Measurements from ENCODE around the gene SMIM12. TPM values are rescaled to one million over a fixed set of nuclear protein-coding genes. Genes with fewer than 3 reads are reported as not detected.

The SMIM12 gene
- total and polyA plus RNA-seq, 5 experiments from 2014 or later = 40.9 to 77.3 (median 59.1) TPM

GRCh38 chr1:34898330-34898761 is 38.8 kb upstream of the SMIM12 start:
- Mint-ChIP-seq H3K36me3 (no peaks in the 10 kb centered on the region), H3K9me3 (peaks cover 0 to 7% (median 1%) of the 10 kb centered on the region in 9 donors), H3K4me3 (no peak overlapping the region), H3K4me1 (peaks cover 0 to 6% (median 4%) of the 10 kb centered on the region in 4 donors), H3K27me3 (peaks cover 11 to 28% (median 20%) of the 10 kb centered on the region in 5 donors), H3K27ac (peak overlapping the region in 2 of 10 donors; percentile 7 to 62)
- POLR2A ChIA-PET = no interaction called here
- no peak for DNase-seq
- ATAC-seq = no peak

DNA sequence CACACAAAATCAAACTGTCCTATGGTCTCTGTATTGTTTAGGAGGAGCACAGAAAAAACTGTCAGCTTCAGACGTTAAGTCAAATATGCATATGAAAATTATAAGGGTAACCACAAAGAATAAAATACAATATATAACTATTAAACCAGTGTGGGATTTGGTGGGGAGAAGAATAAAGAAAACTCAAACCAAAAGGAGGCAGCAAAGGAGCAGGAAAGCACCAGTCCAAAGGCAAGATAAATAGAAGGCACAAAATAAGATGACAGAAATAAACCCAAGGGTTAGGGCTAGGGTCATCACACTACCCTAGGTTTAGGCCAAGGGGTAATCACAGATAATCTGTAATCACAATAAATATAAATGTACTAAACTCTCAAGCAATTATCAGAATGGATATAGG is 37.1 kb upstream of the SMIM12 start:
- Mint-ChIP-seq H3K27ac (no peak overlapping the region), H3K4me3 (no peak overlapping the region), H3K27me3 (peaks cover 7 to 15% (median 13%) of the 10 kb centered on the region in 5 donors), H3K36me3 (peaks cover 0 to 11% (median 4%) of the 10 kb centered on the region in 3 donors), H3K4me1 (peaks cover 0 to 6% (median 4%) of the 10 kb centered on the region in 4 donors), H3K9me3 (peaks cover 0 to 18% (median 14%) of the 10 kb centered on the region in 9 donors)
- ATAC-seq (no peak), DNase-seq (no peak)
- POLR2A ChIA-PET = interaction anchor here (0.8 kb wide), 1 partner anchor 757 kb away, joined by 4 read pairs; no protein-coding TSS in a partner anchor

DNA sequence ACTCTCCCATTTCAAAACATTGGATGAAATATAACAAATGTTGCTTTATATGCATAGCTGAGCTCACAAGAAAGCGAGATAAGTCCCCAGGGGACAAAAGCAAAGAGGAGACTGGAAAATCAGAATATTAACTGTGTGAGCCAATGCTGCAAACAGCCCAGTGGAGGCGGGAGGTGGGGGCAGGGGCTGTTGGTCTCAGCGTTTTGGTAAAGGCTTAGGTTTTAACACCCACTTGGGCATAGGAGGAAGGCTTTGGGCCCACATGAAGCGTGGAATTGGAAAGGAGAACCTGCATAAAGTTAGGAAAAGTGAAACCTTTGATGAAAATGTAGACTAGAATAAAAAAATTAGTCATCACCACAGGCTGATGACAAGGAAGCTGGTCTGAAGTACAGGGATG is 30.2 kb upstream of the SMIM12 start:
- POLR2A ChIA-PET = no interaction called here
- Mint-ChIP-seq H3K9me3 (peaks cover 0 to 26% (median 17%) of the 10 kb centered on the region in 9 donors), H3K4me1 (peaks cover 4 to 7% (median 4%) of the 10 kb centered on the region in 4 donors), H3K27ac (no peak overlapping the region), H3K4me3 (no peak overlapping the region), H3K27me3 (peaks cover 11 to 39% (median 27%) of the 10 kb centered on the region in 5 donors), H3K36me3 (peaks cover 0 to 14% (median 4%) of the 10 kb centered on the region in 3 donors)
- no peak for DNase-seq
- ATAC-seq = no peak

DNA sequence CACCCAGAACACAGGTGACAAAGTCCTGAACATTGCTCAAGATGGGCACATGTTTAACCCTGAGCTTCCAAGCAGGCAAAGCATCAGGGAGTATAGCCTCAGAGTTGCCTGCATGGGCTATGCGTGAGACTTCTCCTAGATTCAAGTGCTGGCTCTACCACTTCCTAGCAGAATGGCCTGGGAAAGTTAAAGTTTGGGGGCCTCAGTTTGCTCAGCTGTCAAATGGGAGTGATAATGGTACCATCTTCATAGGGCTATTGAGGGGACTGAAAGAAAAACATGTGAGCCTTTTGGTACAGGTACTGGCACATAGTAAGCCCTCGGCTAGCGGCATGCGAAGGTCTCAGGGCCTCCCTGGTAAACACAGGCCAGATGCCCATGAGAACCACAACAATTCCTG is 28.0 kb upstream of the SMIM12 start:
- peaks cover 0 to 19% (median 15%) of the 10 kb centered on the region in 9 donors for H3K9me3 Mint-ChIP-seq
- peak overlapping the region in 1 of 10 donors; percentile 2 for H3K4me3 Mint-ChIP-seq
- no peak for DNase-seq
- POLR2A ChIA-PET = no interaction called here
- peaks cover 2 to 13% (median 4%) of the 10 kb centered on the region in 3 donors for H3K36me3 Mint-ChIP-seq
- ATAC-seq = no peak
- H3K27me3 Mint-ChIP-seq = peaks cover 22 to 55% (median 44%) of the 10 kb centered on the region in 5 donors
- peaks cover 4 to 8% (median 5%) of the 10 kb centered on the region in 4 donors for H3K4me1 Mint-ChIP-seq
- H3K27ac Mint-ChIP-seq = no peak overlapping the region

DNA sequence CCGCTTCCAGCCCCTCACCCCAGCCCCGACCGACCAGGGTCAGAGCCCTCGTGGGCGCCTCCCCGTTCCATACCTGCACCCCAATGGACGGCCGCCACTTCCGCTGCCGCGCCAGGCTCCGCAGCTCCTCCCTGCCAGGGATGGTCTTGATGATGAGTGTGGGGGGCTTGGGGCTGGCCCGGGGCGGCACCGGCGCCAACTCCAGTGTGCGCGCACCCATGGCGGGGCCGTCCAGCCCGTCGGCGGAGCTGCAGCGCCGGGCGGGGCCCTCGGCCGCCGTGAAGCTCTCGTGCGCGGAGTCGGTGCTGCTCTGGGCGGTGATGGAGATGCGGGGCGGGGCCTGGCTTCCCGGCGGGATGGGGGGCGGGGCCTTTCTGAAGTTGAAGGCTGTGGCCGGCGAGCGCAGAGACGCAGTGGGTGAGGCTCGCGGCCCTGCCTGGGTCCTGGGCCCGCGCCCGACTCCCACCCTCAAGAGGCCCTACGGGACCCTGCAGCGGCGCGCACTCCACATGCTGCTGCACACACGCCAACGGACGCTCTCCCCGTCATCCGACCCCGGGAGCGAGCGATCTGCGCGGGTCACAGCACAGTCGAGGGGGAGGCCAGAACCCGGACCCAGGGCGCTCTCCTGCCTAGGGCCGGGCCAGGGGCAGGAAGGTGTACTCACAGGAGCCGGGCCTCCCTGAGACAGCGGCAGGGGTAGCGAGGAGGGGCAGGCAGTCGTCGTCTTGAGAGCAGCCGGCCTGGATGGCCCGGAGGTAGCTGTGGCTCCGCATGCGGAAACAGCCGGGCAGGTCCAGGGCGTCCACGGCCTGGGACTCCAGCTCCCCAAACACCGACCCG is 26.1 kb upstream of the SMIM12 start:
- POLR2A ChIA-PET = interaction anchor here (1.0 to 1.1 kb wide), 2 partner anchors 19 to 99 kb away, joined by 3 read pairs; no protein-coding TSS in a partner anchor
- no peak overlapping the region for H3K27ac Mint-ChIP-seq
- peak; percentile 75 to 86 for ATAC-seq
- H3K4me3 Mint-ChIP-seq = peak overlapping the region; percentile 55 to 85 (median 71)
- peaks cover 4 to 8% (median 5%) of the 10 kb centered on the region in 4 donors for H3K4me1 Mint-ChIP-seq
- peak in 2 of 10 donors; percentile 27 to 43 for DNase-seq
- peaks cover 0 to 2% (median 0%) of the 10 kb centered on the region in 3 donors for H3K36me3 Mint-ChIP-seq
- peaks cover 23 to 61% (median 46%) of the 10 kb centered on the region in 5 donors for H3K27me3 Mint-ChIP-seq
- H3K9me3 Mint-ChIP-seq = peaks cover 0 to 2% (median 0%) of the 10 kb centered on the region in 9 donors

- H3K4me1 Mint-ChIP-seq = peaks cover 4 to 8% (median 5%) of the 10 kb centered on the region in 4 donors
- no peak for ATAC-seq
- peaks cover 0 to 2% (median 0%) of the 10 kb centered on the region in 3 donors for H3K36me3 Mint-ChIP-seq
- H3K27ac Mint-ChIP-seq = peak overlapping the region in 1 of 10 donors; percentile 21
- H3K9me3 Mint-ChIP-seq = peaks cover 0 to 2% (median 0%) of the 10 kb centered on the region in 9 donors
- POLR2A ChIA-PET = interaction anchor here (1.0 kb wide), 1 partner anchor 19 kb away, joined by 3 read pairs; no protein-coding TSS in a partner anchor
- DNase-seq = no peak
- H3K4me3 Mint-ChIP-seq = peak overlapping the region; percentile 63 to 85 (median 74)
- peaks cover 23 to 60% (median 46%) of the 10 kb centered on the region in 5 donors for H3K27me3 Mint-ChIP-seq
Measured at GRCh38 chr1:34884961-34885360, 25.4 kb upstream of the SMIM12 start.

DNA sequence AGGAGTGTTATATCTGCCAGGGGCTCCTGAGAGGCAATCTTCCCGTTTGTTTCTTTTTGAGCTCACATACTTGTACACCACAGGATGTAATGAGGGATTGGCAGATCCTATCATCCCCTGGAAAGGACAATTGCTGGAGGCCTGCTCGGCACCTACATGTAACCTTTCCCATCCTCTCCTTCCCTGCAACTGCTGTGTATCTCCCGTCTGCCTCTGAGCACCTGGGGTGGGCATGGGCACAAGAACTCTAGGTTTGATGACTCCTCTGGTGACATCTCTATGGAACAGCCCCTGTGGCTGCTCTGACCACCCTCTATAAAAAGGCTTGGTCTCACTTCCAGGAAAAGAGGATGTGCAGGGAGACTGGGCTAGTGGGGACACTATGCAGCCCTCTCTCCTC is 25.0 kb upstream of the SMIM12 start:
- Mint-ChIP-seq H3K27me3 (peaks cover 23 to 56% (median 45%) of the 10 kb centered on the region in 5 donors), H3K4me3 (peak overlapping the region; percentile 63 to 85 (median 74)), H3K9me3 (peaks cover 0 to 2% (median 0%) of the 10 kb centered on the region in 9 donors), H3K27ac (no peak overlapping the region), H3K36me3 (peaks cover 0 to 2% (median 0%) of the 10 kb centered on the region in 3 donors), H3K4me1 (peaks cover 4 to 8% (median 5%) of the 10 kb centered on the region in 4 donors)
- DNase-seq = no peak
- POLR2A ChIA-PET = no interaction called here
- ATAC-seq = no peak

- Mint-ChIP-seq H3K4me1 (no peaks in the 10 kb centered on the region), H3K27ac (no peak overlapping the region), H3K4me3 (no peak overlapping the region), H3K36me3 (no peaks in the 10 kb centered on the region), H3K27me3 (peaks cover 18 to 49% (median 35%) of the 10 kb centered on the region in 5 donors), H3K9me3 (peaks cover 0 to 2% (median 0%) of the 10 kb centered on the region in 9 donors)
- DNase-seq = no peak
- POLR2A ChIA-PET = no interaction called here
- no peak for ATAC-seq
Measured at GRCh38 chr1:34879230-34879629, 19.7 kb upstream of the SMIM12 start.

GRCh38 chr1:34876406-34876805 is 16.9 kb upstream of the SMIM12 start:
- POLR2A ChIA-PET = no interaction called here
- no peak overlapping the region for H3K27ac Mint-ChIP-seq
- ATAC-seq = no peak
- peaks cover 8 to 10% (median 9%) of the 10 kb centered on the region in 4 donors for H3K4me1 Mint-ChIP-seq
- peaks cover 0 to 2% (median 0%) of the 10 kb centered on the region in 9 donors for H3K9me3 Mint-ChIP-seq
- DNase-seq = no peak
- H3K4me3 Mint-ChIP-seq = no peak overlapping the region
- peaks cover 15 to 52% (median 38%) of the 10 kb centered on the region in 5 donors for H3K27me3 Mint-ChIP-seq
- no peaks in the 10 kb centered on the region for H3K36me3 Mint-ChIP-seq

DNA sequence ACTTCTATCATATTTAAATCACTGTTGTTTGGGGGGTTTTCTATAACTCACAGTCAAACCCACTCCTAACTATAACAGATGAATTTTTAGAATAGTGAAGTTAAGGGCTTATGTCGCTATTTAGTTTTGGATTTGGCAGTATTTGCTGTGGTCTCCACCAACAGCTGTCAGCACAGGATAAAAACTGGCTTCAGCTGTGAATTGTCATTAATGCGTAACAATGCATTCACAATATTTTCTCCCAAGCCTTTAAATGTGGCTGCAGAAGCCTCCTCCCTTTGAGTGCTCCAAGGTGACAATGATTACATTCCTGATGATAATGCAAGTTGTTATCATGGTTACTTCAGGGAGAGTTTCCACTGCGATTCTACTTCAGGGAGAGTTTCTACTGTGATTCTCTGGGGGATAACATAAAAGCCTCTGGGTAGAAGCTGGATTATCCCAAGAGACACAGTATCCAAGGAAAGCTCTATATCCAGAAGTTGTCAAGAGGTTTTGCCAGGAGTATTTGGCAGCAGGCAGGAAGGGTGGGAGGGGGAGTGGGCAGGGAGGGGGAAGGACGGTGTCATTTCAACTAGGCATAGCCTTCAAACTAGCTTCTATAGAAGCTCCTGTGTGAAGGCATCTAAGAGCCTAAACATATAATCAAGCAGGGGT is 14.9 kb upstream of the SMIM12 start:
- H3K4me1 Mint-ChIP-seq = peaks cover 13 to 23% (median 15%) of the 10 kb centered on the region in 4 donors
- H3K36me3 Mint-ChIP-seq = no peaks in the 10 kb centered on the region
- H3K9me3 Mint-ChIP-seq = no peaks in the 10 kb centered on the region
- no peak overlapping the region for H3K27ac Mint-ChIP-seq
- no peak for DNase-seq
- H3K27me3 Mint-ChIP-seq = peaks cover 15 to 52% (median 31%) of the 10 kb centered on the region in 5 donors
- no peak for ATAC-seq
- no peak overlapping the region for H3K4me3 Mint-ChIP-seq
- POLR2A ChIA-PET = interaction anchor here (1.1 kb wide), 1 partner anchor 9 kb away, joined by 3 read pairs; no protein-coding TSS in a partner anchor

GRCh38 chr1:34872133-34872503 is 12.6 kb upstream of the SMIM12 start:
- Mint-ChIP-seq H3K4me3 (no peak overlapping the region), H3K27ac (peak overlapping the region in 2 of 10 donors; percentile 37 to 42), H3K4me1 (peaks cover 16 to 34% (median 22%) of the 10 kb centered on the region in 4 donors), H3K9me3 (no peaks in the 10 kb centered on the region), H3K36me3 (no peaks in the 10 kb centered on the region), H3K27me3 (peaks cover 11 to 44% (median 25%) of the 10 kb centered on the region in 5 donors)
- POLR2A ChIA-PET = interaction anchor here (3.0 kb wide), 1 partner anchor 12 kb away, joined by 14 read pairs; the partner anchor contains the start of gene SMIM12
- no peak for ATAC-seq
- no peak for DNase-seq

DNA sequence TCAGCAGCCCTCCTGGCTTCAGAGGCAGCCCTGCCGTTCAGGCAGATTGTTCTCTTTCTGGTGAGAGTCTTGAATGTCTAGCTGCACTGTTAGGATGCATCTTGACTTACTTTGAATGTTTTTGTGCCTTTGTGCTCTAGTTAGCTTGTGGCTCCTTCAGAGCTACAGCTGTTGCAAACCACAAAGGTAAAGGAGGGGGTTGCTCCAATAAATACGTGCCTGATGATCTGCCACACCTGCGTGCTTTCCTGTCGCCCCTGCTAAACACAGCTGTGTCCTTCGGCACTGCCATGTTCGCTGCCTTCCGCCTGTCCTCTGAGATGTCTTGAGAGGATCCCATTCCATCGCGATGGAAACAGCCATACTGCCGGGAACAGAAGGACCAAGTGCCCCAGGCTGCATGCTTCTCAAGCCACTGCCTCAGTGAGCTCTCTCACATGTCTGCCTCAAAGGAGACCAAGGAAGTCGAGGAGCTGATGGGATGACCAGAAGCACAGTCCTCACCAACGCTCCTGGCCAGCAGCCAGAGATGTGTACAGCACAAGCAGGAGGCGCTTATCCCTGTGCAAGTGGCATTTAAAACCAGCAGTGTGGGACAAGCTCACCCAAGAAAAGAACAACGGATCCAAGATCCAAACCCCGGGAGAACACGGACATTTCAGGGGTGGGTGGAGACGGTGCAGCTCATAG is 12.0 kb upstream of the SMIM12 start:
- ATAC-seq (peak; percentile 57 to 79), DNase-seq (peak in 2 of 10 donors; percentile 45 to 59)
- H3K27me3 Mint-ChIP-seq = peaks cover 6 to 38% (median 19%) of the 10 kb centered on the region in 5 donors
- H3K27ac Mint-ChIP-seq = peak overlapping the region; percentile 43 to 92 (median 82)
- H3K36me3 Mint-ChIP-seq = no peaks in the 10 kb centered on the region
- POLR2A ChIA-PET = interaction anchor here (0.6 to 3.0 kb wide), 2 partner anchors 11 to 431 kb away, joined by 4 to 14 read pairs; partner anchors contain the start of gene SMIM12
- no peaks in the 10 kb centered on the region for H3K9me3 Mint-ChIP-seq
- H3K4me3 Mint-ChIP-seq = peak overlapping the region; percentile 26 to 91 (median 72)
- H3K4me1 Mint-ChIP-seq = peaks cover 16 to 37% (median 23%) of the 10 kb centered on the region in 4 donors

All from naive thymus-derived CD8-positive, alpha-beta T cell (primary cell).